Stimulated activated CD8-positive, alpha-beta memory T cell treated with anti-CD3 and anti-CD28 coated beads, Interleukin-7, amount 100 ng/mL, for 4 hours (primary cell): Measurements from ENCODE around the gene GAK.

Experiments
- DNase-seq, 2 donors: peaks; one replicate each; pipeline ENCODE4 v3.0.0-alpha.2; 2020; ENCODE audit warnings: low read depth in 2 of 2

The GAK gene

GRCh38 chr4:890036-890695 is 42.0 kb downstream of the GAK start:
- no peak for DNase-seq

DNA sequence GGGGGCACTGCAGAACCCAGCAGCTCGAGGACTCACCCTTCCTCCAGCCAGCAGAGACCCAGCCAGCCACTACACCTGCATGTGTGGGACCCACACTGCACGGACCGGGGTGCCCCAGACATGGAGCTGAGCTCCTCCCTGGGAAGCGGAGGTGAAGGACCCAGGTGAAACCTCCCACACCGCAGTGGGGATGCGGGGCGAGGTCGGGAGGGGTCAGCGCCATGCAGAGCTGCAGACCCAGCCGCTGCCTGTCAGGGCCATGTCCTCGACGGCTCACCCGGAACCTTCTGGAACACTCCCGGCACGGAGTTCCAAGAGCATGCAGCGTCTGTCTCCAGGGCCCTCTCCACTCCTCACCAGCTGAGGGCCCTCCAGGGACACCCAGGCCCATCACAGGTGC is 42.6 kb downstream of the GAK start:
- DNase-seq: no peak

GRCh38 chr4:888029-888428 is 44.1 kb downstream of the GAK start:
- DNase-seq: no peak

- no peak for DNase-seq
Measured at GRCh38 chr4:887034-887763, 44.9 kb downstream of the GAK start.

- no peak for DNase-seq
Measured at GRCh38 chr4:886244-886643, 45.9 kb downstream of the GAK start.

- DNase-seq: no peak
Measured at GRCh38 chr4:885353-885752, 46.8 kb downstream of the GAK start.

- DNase-seq: no peak
Measured at GRCh38 chr4:884896-885295, 47.2 kb downstream of the GAK start.

- DNase-seq: no peak
Measured at GRCh38 chr4:884259-884658, 47.9 kb downstream of the GAK start.

DNA sequence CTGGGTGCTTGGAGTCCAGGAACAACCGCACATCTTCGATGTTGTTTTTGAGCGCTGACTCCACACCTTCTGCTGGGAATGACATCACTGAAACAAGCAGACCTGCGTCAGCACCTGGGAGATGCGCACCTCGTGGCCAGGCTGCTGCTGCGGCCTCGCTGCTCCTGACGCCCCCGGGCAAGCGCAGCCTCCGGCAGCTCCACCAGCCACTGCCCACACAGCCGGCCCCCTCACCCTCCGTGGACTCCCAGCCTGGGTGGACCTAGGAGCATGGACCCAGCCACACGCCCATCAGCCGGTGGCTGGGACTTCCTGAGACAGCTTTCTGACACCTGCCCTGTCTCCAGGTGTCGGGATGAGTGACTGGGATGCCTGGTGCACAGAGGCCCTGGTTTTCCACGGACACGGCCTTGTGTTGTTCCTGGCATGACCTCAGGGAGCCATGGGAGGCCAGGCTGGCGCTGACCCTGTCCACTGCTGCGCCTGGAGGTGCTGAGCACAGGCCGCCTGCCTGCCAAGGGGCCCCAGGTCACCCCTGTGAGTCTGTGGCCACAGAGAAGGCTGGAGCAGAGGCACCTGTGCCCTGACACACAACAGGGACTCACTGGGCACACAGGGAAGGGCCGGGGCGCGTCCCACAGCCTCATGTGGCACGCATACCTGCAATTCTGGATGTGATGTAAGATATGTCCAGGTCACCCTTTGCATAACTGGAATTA is 48.6 kb downstream of the GAK start:
- no peak for DNase-seq

DNA sequence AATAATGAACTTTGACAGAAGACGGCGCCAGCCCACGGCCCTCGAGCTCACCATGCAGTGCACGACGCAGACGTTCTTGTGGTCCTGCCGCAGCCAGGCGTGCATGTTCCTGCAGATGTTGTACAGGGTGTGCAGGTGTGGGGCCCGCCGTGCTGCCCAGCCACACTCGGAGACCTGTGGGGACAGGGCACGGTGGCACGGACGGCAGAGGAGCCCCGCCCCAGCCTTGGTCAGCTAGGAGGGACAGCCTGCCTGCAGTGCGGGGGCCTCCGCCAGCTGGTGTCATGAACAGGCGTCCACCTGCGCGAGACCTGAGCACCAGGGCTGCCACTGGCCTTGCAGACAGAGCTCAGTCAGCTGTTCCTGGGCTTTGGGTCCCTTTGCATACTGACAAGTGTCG is 49.5 kb downstream of the GAK start:
- no peak for DNase-seq

DNA sequence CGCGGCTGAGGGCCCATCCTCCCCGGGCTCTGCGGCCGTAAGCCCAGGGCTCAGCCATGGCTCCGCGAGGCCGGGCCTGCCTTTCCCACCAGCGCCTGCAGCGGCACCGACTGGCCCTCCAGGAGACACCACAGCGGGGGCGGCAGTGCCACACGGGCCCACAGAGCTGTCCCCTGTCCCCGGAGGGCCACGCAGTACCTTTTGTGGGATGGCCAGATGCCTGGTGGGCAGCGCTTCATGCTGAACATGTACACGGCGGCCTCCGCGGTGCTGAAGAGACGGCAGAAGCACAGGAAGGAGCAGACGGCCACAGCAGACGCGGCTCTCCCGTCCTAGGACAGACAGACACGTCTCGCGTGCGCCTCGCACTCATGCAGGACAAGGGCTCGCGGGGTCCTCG is 50.4 kb downstream of the GAK start:
- no peak for DNase-seq

DNA sequence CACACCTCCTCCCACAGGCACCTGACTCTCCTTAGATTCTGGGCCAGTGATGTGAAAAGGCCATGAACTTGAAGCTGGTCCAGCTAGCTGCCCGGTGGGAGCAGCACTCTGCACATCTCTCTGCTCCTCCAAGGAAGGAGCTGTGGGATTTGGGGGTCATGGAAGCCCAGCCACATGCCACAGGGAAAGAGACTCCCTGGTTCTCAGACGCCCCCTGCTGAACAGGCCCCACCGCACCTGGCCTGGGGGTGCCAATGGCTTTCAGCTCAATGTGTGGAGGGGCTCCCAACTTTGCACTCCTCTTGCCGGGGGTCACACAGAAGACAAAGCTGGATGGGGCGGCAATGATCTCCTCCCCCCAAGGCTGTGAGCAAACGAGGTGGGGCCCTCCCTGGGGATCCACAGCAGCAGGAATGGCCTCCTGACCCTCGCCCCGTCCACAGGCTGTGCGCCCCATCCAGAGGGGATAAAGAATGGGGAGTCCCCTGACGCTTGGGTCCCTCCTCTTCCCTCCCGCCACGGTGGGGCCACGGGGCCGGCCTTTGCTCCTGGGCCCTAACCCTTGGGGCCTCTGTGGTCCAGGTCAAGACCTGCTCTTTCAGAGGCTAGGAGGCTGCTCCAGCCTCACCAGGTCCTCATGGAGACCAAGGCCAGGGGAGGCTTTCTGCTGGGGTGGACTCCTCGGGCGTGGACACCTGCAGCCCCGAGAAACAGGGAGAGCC is 51.3 kb downstream of the GAK start:
- DNase-seq: no peak

- DNase-seq: peak; percentile 42 to 48
Measured at GRCh38 chr4:879729-880077, 52.4 kb downstream of the GAK start.

DNA sequence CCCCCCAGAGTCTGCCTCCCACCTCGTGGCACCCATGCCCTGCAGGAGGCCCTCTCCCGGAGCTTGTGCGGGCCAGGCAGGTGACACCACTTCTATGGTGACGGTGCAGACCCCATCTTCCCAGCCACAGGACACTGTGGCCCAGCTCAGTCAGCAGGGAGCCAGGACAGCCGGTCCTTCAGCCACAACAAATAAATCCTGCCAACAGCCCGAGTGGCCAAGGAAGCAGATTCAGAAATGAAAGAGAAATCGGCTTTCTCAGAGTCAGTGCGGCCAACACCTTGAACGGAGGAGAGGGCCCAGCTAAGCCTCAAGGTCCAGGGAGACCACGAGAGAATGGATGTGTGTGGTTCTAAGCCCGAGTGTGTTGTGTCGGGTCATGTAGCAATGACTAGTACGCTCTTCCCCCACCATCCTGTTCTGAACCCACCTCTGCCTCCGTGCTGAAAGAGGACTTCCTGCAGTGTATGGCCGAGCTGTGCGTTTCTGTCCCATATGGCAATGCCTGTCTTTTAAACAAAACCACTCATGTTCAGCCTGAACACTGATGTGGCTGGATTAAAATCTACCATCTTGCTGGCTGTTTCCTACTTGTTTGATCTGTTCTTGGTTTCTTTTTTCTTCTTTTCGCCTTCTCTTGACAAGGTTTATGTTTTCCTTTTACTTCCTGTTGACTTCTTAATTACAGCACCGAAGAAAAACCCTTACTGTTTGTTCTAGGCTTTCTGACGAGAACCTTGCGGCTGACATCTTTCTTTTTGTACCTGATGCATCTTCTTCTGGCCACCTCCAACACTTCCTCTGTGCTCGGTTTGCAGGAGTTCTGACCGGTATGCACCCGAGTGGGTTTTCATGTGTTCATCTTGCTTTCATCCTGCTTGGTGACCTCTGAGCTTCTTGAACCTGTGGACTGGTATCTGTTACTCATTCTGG is 53.1 kb downstream of the GAK start:
- peak in 1 of 2 donors; percentile 13 for DNase-seq

- DNase-seq: no peak
Measured at GRCh38 chr4:877502-877901, 54.6 kb downstream of the GAK start.

DNA sequence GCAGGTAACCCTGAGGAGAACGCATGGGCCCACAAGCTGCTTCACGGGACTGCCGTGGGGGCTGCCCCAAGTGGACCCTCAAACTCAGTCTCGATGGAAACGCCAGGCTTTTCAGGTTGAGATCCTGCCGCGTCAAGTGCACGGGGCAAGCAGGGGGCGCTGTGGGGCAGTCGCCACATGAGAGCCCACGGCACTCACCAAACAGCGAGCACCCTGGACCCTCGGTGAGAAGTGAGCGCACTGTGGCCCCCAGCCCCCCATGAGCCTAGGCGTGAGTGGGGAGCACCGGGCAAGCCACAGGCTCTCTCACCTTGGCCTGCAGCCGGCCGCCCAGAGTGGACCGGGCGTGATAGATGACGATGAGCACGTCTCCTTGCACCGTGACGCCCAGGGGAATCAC is 55.3 kb downstream of the GAK start:
- DNase-seq: no peak

GRCh38 chr4:875818-876423 is 56.2 kb downstream of the GAK start:
- no peak for DNase-seq

DNA sequence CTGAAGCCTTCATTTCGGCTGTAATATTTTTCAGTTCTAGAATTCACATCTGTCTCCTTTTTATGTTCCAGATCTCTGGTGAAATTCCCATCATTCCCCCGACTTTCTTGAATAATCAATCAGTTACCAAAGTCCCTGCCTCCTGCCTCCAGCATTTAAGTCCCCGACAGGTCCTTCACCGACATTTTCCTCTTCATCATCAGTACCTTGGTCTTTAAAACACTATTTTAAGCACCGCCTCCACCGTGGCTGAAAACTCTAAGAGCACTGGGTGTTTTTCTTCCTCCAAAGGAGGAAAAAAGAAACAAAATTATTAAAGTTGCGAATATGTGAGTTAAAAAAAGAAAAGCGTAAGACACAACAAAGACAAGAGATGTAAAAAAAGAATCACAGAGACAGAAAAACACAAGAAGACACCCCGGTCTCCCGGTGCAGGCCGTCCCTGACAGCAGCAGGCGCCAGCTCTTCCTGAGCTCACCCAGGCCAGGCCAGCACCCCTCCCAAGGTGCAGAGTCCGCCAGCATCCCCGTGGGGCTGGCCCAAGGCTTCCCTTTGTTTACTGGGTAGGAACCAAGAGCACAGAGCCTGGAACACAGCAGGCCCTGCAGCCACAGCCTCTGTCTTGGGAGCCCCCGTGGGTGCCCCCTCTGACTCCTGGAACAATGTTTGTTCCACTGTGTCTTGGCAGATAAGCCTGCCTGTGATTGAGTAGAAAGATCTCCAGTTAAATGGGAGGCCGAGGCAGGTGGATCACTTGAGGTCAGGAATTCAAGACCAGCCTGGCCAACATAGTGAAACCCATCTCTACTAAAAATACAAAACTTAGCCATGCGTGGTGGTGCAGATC is 56.9 kb downstream of the GAK start:
- DNase-seq: no peak

GRCh38 chr4:874056-874455 is 58.1 kb downstream of the GAK start:
- DNase-seq: no peak
